HG03457 (cell line): ENCODE measurements around the gene CNOT4.

Experiments used
- ATAC-seq: cut with Tn5 transposase; IDR thresholded peaks from one replicate; pipeline ENCODE4 v1.9.1; 2021; ENCODE audit warnings: moderate number of reproducible peaks; ENCODE audit not compliant: unreplicated experiment

CNOT4 gene

GRCh38 chr7:135509839-135510591, at the start of gene CNOT4:
TSS of gene CNOT4 (minus strand) at chr7:135510102. CDS start at chr7:135438331, 71,771 bp downstream.
- ATAC-seq = peak; percentile 92

GRCh38 chr7:135558881-135559280, 49.0 kb upstream of the CNOT4 start:
- ATAC-seq = no peak

GRCh38 chr7:135558337-135558767, 48.5 kb upstream of the CNOT4 start:
- ATAC-seq = peak; percentile 52

- peak; percentile 62 for ATAC-seq
Observed at GRCh38 chr7:135557455-135558336, 47.8 kb upstream of the CNOT4 start, which contains the start of gene NUP205. TSS of gene NUP205 (plus strand) at chr7:135557917. CDS start at chr7:135557945, 28 bp downstream.

GRCh38 chr7:135553346-135553745, 43.4 kb upstream of the CNOT4 start:
- no peak for ATAC-seq

- no peak for ATAC-seq
Observed at GRCh38 chr7:135552148-135552547, 42.2 kb upstream of the CNOT4 start.

- no peak for ATAC-seq
Observed at GRCh38 chr7:135550196-135550595, 40.3 kb upstream of the CNOT4 start.

GRCh38 chr7:135541029-135541428, 31.1 kb upstream of the CNOT4 start:
- no peak for ATAC-seq

GRCh38 chr7:135539629-135540028, 29.7 kb upstream of the CNOT4 start:
- ATAC-seq = no peak

- ATAC-seq = no peak
Observed at GRCh38 chr7:135538376-135538775, 28.5 kb upstream of the CNOT4 start.

- no peak for ATAC-seq
Observed at GRCh38 chr7:135537905-135538304, 28.0 kb upstream of the CNOT4 start.

- ATAC-seq = no peak
Observed at GRCh38 chr7:135537453-135537852, 27.6 kb upstream of the CNOT4 start.

GRCh38 chr7:135536150-135536549, 26.2 kb upstream of the CNOT4 start:
- ATAC-seq = no peak

- no peak for ATAC-seq
Observed at GRCh38 chr7:135527025-135527424, 17.1 kb upstream of the CNOT4 start.

GRCh38 chr7:135525426-135525825, 15.5 kb upstream of the CNOT4 start:
- ATAC-seq = no peak

GRCh38 chr7:135523146-135523545, 13.2 kb upstream of the CNOT4 start:
- ATAC-seq = no peak

GRCh38 chr7:135522509-135522908, 12.6 kb upstream of the CNOT4 start:
- ATAC-seq = no peak

GRCh38 chr7:135519871-135520270, 10.0 kb upstream of the CNOT4 start:
- no peak for ATAC-seq

GRCh38 chr7:135519233-135519688, 9.4 kb upstream of the CNOT4 start:
- ATAC-seq = no peak

GRCh38 chr7:135518748-135519147, 8.8 kb upstream of the CNOT4 start:
- ATAC-seq = no peak

- ATAC-seq = no peak
Observed at GRCh38 chr7:135517060-135517459, 7.2 kb upstream of the CNOT4 start.

GRCh38 chr7:135514856-135515255, 5.0 kb upstream of the CNOT4 start:
- no peak for ATAC-seq
